PC-3 (cell line): ENCODE measurements around the gene TGFBR3L.

ENCODE experiments used
- CTCF ChIP-seq: fragments of 300-600 bp; sonication (generic); conservative IDR thresholded peaks from 2 replicates; pipeline ENCODE4 v1.5.1; 2017; ENCODE audit warnings: antibody characterized with exemption, low read depth, mild to moderate bottlenecking, low read length
- EZH2 ChIP-seq: fragments of 300-600 bp; sonication (generic); IDR thresholded peaks from one replicate; pipeline ENCODE4 v1.6.1; 2017; ENCODE audit warnings: antibody characterized with exemption, mild to moderate bottlenecking, low read length; ENCODE audit not compliant: unreplicated experiment

- TF ChIP-seq CTCF (no peak), EZH2 (no peak)
Observed at GRCh38 chr19:7910321-7911161, 4.1 kb upstream of the TGFBR3L start.
